SK-N-SH (cell line): ENCODE results near the gene CD302.

Experiments
- CTCF ChIP-seq: fragments of 200-600 bp; sonication (generic); IDR thresholded peaks from 2 replicates; pipeline ENCODE4 v1.6.1; 2017; ENCODE audit warnings: antibody characterized with exemption, mild to moderate bottlenecking, moderate library complexity
- FOXJ3 ChIP-seq: sonication (generic); formaldehyde crosslinking; IDR thresholded peaks from 2 replicates; pipeline ENCODE4 v1.5.1; 2020; ENCODE audit warnings: mild to moderate bottlenecking, missing genetic modification reagents
- POLR2AphosphoS5 ChIP-seq: IDR thresholded peaks from 2 replicates; pipeline ENCODE4 v1.6.1; 2012; ENCODE audit warnings: low read depth, low read length

- TF ChIP-seq FOXJ3 (CRISPR knock-in tag) = no peak
- no peak for TF ChIP-seq POLR2AphosphoS5
- TF ChIP-seq CTCF = no peak
These were observed 75.4 kb downstream of the CD302 start for GRCh38 chr2:159722580-159722979.
